K562 (cell line): Measurements from ENCODE around the gene PHLDB3. TPM values are rescaled to one million over a fixed set of nuclear protein-coding genes. Genes with fewer than 3 reads are reported as not detected.
A peak's percentile ranks its signal among the peaks of the same experiment; 100 is the strongest.

Experiments used
- ATF4 ChIP-seq: fragments of 450-650 bp; formaldehyde crosslinking; IDR thresholded peaks from 2 replicates; pipeline ENCODE4 v1.4.0; 2022; ENCODE audit warnings: mild to moderate bottlenecking, moderate library complexity
- CREBBP ChIP-seq: IDR thresholded peaks from one replicate; pipeline ENCODE4 v1.6.1; 2012; ENCODE audit warnings: low read depth, mild to moderate bottlenecking, control low read depth, inconsistent platforms, low read length
- HNRNPH1 ChIP-seq: fragments of 200-400 bp; formaldehyde crosslinking; optimal IDR thresholded peaks from 2 replicates; pipeline ENCODE3; 2017; ENCODE audit warnings: low read depth, mild to moderate bottlenecking, low read length, moderate library complexity
- KLF16 ChIP-seq: IDR thresholded peaks from 2 replicates; pipeline ENCODE4 v1.6.1; 2016; ENCODE audit warnings: antibody characterized with exemption
- LCOR ChIP-seq: sonication (generic); formaldehyde crosslinking; IDR thresholded peaks from 2 replicates; pipeline ENCODE4 v1.8.0; 2022; ENCODE audit warnings: mild to moderate bottlenecking, missing genetic modification reagents
- MBD2 ChIP-seq: sonication (generic); IDR thresholded peaks from 2 replicates; pipeline ENCODE4 v1.6.1; 2016; ENCODE audit warnings: low read depth, borderline replicate concordance
- MIER1 ChIP-seq: fragments of 450-650 bp; IDR thresholded peaks from 2 replicates; pipeline ENCODE4 v1.6.1; 2016; ENCODE audit warnings: antibody characterized with exemption, mild to moderate bottlenecking, low read depth
- NCOA4 ChIP-seq: fragments of 450-650 bp; IDR thresholded peaks from 2 replicates; pipeline ENCODE4 v1.6.1; 2018; ENCODE audit warnings: mild to moderate bottlenecking; ENCODE audit not compliant: partially characterized antibody
- NR0B1 ChIP-seq: fragments of 450-650 bp; IDR thresholded peaks from one replicate; pipeline ENCODE4 v1.6.1; 2018; ENCODE audit warnings: mild to moderate bottlenecking, moderate library complexity; ENCODE audit not compliant: partially characterized antibody
- PHTF2 ChIP-seq: fragments of 250-450 bp; sonication (Bioruptor Pico); IDR thresholded peaks from 2 replicates; pipeline ENCODE4 v1.5.0; 2021; ENCODE audit warnings: mild to moderate bottlenecking
- RFX1 ChIP-seq: fragments of 450-650 bp; IDR thresholded peaks from 2 replicates; pipeline ENCODE4 v1.6.1; 2016; ENCODE audit warnings: mild to moderate bottlenecking, moderate library complexity
- ZBTB34 ChIP-seq: fragments of 250-450 bp; sonication (Bioruptor Pico); IDR thresholded peaks from 2 replicates; pipeline ENCODE4 v1.8.0; 2021; ENCODE audit warnings: mild to moderate bottlenecking, moderate library complexity
- ZKSCAN1 ChIP-seq: fragments of 150-350 bp; IDR thresholded peaks from 2 replicates; pipeline ENCODE4 v1.6.1; 2016; ENCODE audit warnings: low read depth, low read length
- ZNF311 ChIP-seq: fragments of 250-450 bp; sonication (Bioruptor Pico); IDR thresholded peaks from 2 replicates; pipeline ENCODE4 v1.4.0; 2020; ENCODE audit warnings: mild to moderate bottlenecking, moderate library complexity
- ZNF408 ChIP-seq: fragments of 250-450 bp; sonication (Bioruptor Pico); IDR thresholded peaks from 2 replicates; pipeline ENCODE4 v1.4.0; 2020; ENCODE audit warnings: low read depth, mild to moderate bottlenecking, moderate library complexity
- ZNF431 ChIP-seq: sonication (generic); formaldehyde crosslinking; IDR thresholded peaks from 2 replicates; pipeline ENCODE4 v1.8.0; 2022; ENCODE audit warnings: mild to moderate bottlenecking, missing genetic modification reagents
- ZNF592 ChIP-seq: fragments of 450-650 bp; IDR thresholded peaks from 2 replicates; pipeline ENCODE4 v1.6.1; 2017; ENCODE audit warnings: antibody characterized with exemption, mild to moderate bottlenecking
- ZNF740 ChIP-seq, 3 experiments: fragments of 200-800 bp in 1 of 3; sonication (Bioruptor generic) in 1 of 3; sonication (generic) in 1 of 3; formaldehyde crosslinking in 1 of 3; IDR thresholded peaks; 2 replicates each; pipeline versions ENCODE4 v1.6.1 to v1.8.0; 2016 to 2022; ENCODE audit warnings: mild to moderate bottlenecking in 2 of 3, missing compliant biosample characterization in 2 of 3, missing genetic modification characterization in 2 of 3, missing genetic modification reagents in 1 of 3
- ZZZ3 ChIP-seq: fragments of 450-650 bp; IDR thresholded peaks from 2 replicates; pipeline ENCODE4 v1.6.1; 2016; ENCODE audit warnings: antibody characterized with exemption, mild to moderate bottlenecking, moderate library complexity
- polyA plus RNA-seq, 8 experiments: library from polyadenylated mRNA; depleted of rRNA in 4 of 8; stranded (reverse) in 5 of 8; unstranded in 3 of 8; fragments of >200 nt; fragmentation: Nextera tagmentation in 2 of 8; fragmentation: Illumina TruSeq in 1 of 8; extraction: Ambion mirVana in 2 of 8; extraction: Trizol in 1 of 8; gene quantifications; 2 replicates each; pipeline versions ENCODE4 v1.2.1 to v1.2.3, GENCODE V29; 2011 to 2014; ENCODE audit warnings: inconsistent platforms in 1 of 8, missing spikeins in 1 of 8
- total RNA-seq, 7 experiments: library from RNA; depleted of rRNA in 6 of 7; stranded (reverse); fragments of >200 nt in 6 of 7; fragmentation: Illumina TruSeq in 2 of 7; extraction: Trizol in 2 of 7; gene quantifications; 2 replicates each; pipeline versions ENCODE4 v1.2.1 to v1.2.3, GENCODE V29; 2011 to 2021; ENCODE audit warnings: low replicate concordance in 1 of 7

The PHLDB3 gene
- total and polyA plus RNA-seq, 9 of the 15 experiments (the other 6 are each of a cell fraction or from before 2014, with no cell fraction given), result 0.04 to 23.5 (median 3.9) TPM

GRCh38 chr19:43532962-43533545 is 28.5 kb upstream of the PHLDB3 start, which contains the start of gene ZNF575 (continued):
- TF ChIP-seq NCOA4 (no peak), MIER1 (no peak), RFX1 (no peak), PHTF2 (CRISPR knock-in tag) (no peak), ZBTB34 (CRISPR knock-in tag) (no peak), ZNF592 (no peak), ZNF408 (CRISPR knock-in tag) (no peak), ZNF431 (CRISPR knock-in tag) (no peak), NR0B1 (no peak), ZZZ3 (no peak), HNRNPH1 (no peak), ATF4 (CRISPR knock-in tag) (no peak; the same call in 1 of the 2 replicates), LCOR (CRISPR knock-in tag) (no peak), CREBBP (no peak), MBD2 (no peak), KLF16 (0 out of 2 replicates have a peak, but pooled peaks have one; percentile 35), ZNF311 (CRISPR knock-in tag) (no peak), ZNF740 (CRISPR knock-in tag; IDR thresholded peaks at IDR 0.05) (no peak; the same call in 1 of the 2 replicates), ZNF740 (tag; IDR thresholded peaks at IDR 0.05) (no peak), ZKSCAN1 (no peak)
